OCI-LY1 (cell line): ENCODE results near the gene DGKG.

Experiments
- EZH2 ChIP-seq: fragments of 200-600 bp; sonication (generic), shearing (Covaris generic); IDR thresholded peaks from 2 replicates; pipeline ENCODE4 v1.8.0; 2017; ENCODE audit warnings: borderline replicate concordance, mixed run types, mild to moderate bottlenecking, antibody characterized with exemption, low read length, moderate library complexity, mixed read lengths
- TF ChIP-seq, protein P1 (sequence below): fragments of 200-600 bp; sonication (generic), shearing (Covaris generic); IDR thresholded peaks from 2 replicates; pipeline ENCODE4 v1.5.1; 2017; ENCODE audit warnings: mild to moderate bottlenecking, antibody characterized with exemption, low read length, moderate library complexity, mixed read lengths

DNA sequence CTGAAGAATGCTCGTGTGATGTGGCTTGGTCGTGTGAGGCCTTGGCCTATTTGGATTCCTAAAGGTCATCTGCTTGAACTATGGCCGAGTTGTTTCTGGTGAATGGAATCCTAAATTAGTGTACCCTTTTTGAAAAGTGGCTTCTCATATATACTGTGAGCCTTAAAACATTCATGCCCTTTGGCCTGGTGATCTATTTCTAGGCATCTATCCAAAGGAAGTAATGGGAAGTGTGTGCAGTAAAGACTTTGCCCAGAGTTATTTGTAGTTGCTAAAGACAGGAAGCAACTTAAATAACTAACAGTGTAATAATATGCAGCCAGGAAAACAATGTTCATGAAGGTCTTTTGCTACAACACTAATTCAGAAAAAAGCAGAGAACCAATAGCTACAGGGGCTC is 3.0 kb downstream of the DGKG start:
- TF ChIP-seq, protein P1, sequence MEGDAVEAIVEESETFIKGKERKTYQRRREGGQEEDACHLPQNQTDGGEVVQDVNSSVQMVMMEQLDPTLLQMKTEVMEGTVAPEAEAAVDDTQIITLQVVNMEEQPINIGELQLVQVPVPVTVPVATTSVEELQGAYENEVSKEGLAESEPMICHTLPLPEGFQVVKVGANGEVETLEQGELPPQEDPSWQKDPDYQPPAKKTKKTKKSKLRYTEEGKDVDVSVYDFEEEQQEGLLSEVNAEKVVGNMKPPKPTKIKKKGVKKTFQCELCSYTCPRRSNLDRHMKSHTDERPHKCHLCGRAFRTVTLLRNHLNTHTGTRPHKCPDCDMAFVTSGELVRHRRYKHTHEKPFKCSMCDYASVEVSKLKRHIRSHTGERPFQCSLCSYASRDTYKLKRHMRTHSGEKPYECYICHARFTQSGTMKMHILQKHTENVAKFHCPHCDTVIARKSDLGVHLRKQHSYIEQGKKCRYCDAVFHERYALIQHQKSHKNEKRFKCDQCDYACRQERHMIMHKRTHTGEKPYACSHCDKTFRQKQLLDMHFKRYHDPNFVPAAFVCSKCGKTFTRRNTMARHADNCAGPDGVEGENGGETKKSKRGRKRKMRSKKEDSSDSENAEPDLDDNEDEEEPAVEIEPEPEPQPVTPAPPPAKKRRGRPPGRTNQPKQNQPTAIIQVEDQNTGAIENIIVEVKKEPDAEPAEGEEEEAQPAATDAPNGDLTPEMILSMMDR: no peak
- no peak for TF ChIP-seq EZH2
